ENCODE results near the gene MFRP. TPM values are rescaled to one million over a fixed set of nuclear protein-coding genes. Genes with fewer than 3 reads are reported as not detected.

Gene MFRP
- total RNA-seq, 1 donor from 2014 or later = not detected

DNA sequence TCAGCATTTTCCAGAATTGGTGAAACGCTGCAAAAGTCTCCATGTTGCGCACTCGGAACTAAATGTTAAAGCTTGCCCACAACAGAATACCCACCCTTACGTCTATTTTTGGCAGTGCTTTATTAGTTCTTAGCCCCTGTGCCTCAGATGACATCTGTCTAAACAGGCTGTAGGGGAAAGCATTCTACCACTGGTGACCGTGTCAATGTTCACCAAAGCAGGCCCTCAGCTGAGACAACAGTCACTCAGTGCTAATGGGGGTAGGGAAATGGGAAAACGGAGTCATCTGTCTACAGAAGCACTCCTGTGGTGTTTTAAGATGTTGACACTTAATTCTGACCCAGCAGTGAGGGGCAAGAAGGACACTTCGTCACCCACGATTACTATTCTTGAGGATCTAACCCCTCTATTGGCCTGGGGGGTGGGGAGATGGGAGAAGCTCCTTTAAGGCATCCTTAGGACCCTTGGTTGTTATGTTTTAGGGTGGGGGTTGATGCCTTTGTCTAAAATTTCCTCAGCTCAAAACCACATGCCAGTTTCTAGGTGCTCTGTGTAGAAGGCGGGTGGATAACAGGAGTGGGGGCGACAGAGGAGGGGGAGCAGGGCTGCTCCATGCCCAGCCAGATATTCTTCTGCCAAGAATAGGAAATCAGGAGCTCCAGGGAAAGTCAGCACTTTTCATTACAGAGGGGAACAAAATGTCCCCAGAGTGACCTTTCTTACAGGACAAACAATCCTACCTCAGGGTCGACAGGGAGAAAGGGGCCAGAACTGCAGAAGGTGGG, 15.6 kb upstream of the MFRP start:
- intact Hi-C loops (cut with DNase I) = no loop called here
- ATAC-seq (no peak), DNase-seq (no peak)
- Histone ChIP-seq H3K27me3 (no peaks in the 10 kb centered on the region), H3K9me3 (no peaks in the 10 kb centered on the region), H3K4me1 (peaks cover 30% of the 10 kb centered on the region), H3K27ac (no peak overlapping the region), H3K4me3 (no peak overlapping the region), H3K36me3 (no peaks in the 10 kb centered on the region)
- TF ChIP-seq, protein P1, sequence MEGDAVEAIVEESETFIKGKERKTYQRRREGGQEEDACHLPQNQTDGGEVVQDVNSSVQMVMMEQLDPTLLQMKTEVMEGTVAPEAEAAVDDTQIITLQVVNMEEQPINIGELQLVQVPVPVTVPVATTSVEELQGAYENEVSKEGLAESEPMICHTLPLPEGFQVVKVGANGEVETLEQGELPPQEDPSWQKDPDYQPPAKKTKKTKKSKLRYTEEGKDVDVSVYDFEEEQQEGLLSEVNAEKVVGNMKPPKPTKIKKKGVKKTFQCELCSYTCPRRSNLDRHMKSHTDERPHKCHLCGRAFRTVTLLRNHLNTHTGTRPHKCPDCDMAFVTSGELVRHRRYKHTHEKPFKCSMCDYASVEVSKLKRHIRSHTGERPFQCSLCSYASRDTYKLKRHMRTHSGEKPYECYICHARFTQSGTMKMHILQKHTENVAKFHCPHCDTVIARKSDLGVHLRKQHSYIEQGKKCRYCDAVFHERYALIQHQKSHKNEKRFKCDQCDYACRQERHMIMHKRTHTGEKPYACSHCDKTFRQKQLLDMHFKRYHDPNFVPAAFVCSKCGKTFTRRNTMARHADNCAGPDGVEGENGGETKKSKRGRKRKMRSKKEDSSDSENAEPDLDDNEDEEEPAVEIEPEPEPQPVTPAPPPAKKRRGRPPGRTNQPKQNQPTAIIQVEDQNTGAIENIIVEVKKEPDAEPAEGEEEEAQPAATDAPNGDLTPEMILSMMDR (IDR thresholded peaks at IDR 0.05) = no peak

DNA sequence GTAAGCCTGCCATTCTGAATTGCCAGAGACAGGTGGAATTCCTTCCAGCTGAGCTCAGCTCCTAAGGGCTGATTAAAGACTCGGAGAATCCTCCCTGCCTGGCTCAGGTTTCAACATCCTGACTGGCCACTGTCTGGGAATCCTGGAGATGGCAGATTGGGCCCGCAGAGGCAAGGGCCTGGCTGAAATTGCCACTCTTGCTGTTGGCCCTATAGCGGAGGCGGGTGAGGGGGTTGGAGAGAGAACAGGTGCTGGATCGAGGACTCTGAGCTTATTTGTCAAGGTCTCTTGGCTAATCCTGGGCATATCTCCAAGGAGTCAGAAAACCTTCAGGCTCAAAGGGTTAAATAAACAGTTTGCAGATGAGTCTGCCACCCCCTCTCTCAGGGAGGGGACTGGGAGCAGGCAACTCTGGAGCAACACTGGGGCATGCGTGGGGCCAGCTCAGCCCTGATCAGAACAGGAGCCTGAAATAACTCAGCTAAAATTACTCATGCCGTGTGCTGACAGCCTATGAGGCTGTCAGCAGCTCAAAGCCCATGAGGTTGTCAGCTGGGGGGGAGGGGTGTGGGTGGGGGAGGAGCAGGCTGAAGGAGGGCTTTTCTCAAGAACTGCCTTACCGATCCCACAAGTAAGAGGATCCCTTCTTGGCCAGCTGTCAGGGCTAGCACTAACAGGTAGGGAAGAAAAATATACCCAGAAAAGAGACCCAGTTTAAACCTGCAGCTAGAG, 14.7 kb upstream of the MFRP start:
- H3K27me3 ChIP-seq = no peaks in the 10 kb centered on the region
- H3K4me1 ChIP-seq = peaks cover 30% of the 10 kb centered on the region
- intact Hi-C loops (cut with DNase I) = no loop called here
- peak overlapping the region; percentile 24 for H3K27ac ChIP-seq
- peak; percentile 83 for DNase-seq
- H3K9me3 ChIP-seq = no peaks in the 10 kb centered on the region
- ATAC-seq = peak; percentile 73
- H3K4me3 ChIP-seq = no peak overlapping the region
- TF ChIP-seq, protein P1 (IDR thresholded peaks at IDR 0.05) = no peak
- H3K36me3 ChIP-seq = no peaks in the 10 kb centered on the region

DNA sequence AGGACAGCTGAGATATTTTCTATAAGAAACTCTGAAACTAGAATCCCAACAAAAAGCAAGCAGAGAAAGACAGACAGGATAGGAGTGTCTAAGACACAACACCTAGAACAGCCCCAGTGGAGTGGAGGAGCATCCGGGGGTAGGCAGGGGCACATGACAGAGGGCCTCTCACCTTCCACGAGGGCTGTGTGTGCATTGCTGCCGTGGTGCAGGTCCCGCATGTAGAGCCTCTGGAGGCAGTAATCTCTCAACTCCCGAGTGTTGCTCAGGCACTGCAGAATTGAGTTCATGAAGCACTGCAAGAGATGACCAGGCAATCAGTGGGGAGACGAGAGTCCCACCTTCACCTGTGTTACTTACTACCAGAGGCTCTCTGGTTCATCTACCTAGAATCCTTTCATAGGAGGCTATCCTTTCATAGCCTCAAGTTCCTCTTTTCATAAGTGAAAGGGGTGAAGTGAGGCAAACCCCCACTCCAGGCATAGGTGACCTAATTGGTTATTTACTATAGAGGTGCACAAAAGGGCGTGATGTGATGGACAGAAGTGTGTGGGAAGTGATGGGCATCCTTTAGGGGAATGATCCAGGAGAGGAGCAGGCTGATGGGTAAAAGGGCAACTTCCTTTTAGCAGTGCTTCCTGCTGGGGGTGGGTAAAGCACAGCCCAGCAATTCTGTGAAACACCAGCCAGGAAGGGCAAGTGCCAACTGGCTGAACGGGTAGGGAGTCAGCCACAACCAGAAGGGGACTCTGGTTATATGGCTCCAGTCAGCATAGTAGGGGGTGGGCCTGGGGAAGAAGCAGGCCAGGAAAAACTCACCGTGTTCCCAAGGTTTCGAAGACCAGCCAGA, 13.1 kb upstream of the MFRP start:
- TF ChIP-seq, protein P1 (IDR thresholded peaks at IDR 0.05) = no peak
- H3K4me3 ChIP-seq = no peak overlapping the region
- intact Hi-C loops (cut with DNase I) = no loop called here
- no peaks in the 10 kb centered on the region for H3K27me3 ChIP-seq
- DNase-seq = no peak
- H3K4me1 ChIP-seq = peaks cover 27% of the 10 kb centered on the region
- no peaks in the 10 kb centered on the region for H3K9me3 ChIP-seq
- peak; percentile 16 for ATAC-seq
- no peaks in the 10 kb centered on the region for H3K36me3 ChIP-seq
- H3K27ac ChIP-seq = no peak overlapping the region

DNA sequence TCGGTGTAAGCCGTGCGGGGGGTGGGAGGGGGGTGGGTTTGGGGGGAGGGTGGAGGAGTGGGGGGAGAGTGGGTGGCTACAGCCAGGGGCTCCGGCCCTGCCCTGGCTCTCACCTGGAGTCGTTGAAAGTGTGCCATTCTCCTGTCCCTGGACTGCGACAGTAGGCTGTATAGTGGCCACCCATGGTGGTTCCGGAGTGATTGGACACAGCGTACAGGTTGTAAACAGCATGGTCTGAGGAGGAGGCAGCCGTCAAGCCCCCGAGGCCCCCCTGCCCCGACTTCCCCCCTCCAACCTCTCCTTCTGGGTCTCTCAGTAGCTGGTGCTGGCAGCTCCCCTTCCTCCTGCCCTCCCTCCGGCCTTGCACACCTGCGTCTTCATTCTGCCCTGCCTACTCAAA, 10.6 kb upstream of the MFRP start:
- TF ChIP-seq, protein P1 (IDR thresholded peaks at IDR 0.05) = no peak
- Histone ChIP-seq H3K4me3 (peak overlapping the region; percentile 61), H3K27me3 (peaks cover under 1% of the 10 kb centered on the region), H3K9me3 (no peaks in the 10 kb centered on the region), H3K36me3 (no peaks in the 10 kb centered on the region), H3K4me1 (peaks cover 16% of the 10 kb centered on the region), H3K27ac (peak overlapping the region; percentile 79)
- ATAC-seq (no peak), DNase-seq (no peak)
- intact Hi-C loops (cut with DNase I) = no loop called here

DNA sequence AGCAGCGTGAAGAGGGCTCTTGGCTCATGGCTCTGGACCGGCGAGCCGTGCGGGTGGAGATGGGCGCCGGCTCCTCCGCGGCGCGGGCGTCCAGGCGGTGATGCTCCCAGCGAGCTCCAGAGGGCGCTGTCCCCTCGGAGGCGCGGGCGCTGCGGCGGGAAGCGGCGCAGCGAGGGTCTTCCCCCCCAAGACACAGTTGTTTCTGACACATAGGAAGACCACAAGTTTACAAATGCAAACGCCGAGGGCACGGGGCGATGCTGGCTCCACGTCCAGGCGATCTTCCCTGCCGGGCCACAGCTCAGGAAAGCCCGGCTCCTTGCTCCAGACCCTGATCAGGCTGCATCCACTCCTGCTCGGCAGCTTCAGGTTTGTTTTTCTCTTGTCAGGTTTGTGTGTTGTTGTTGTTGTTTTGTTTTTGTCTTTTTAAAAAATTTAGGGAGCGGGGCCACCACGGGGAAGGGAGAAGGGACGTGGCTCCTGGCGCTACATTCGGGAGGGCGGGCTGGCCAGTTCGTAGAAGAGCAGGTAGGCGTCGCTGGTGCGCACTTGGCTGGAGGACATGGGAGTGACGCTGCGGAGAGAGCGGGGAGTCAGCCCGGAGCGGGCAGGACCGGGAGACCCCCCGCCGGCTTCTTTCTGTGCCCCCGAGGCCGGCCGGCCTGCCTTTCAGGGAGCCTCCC, 10.0 kb upstream of the MFRP start:
- Histone ChIP-seq H3K27ac (peak overlapping the region; percentile 79), H3K27me3 (peaks cover 7% of the 10 kb centered on the region), H3K36me3 (no peaks in the 10 kb centered on the region), H3K4me1 (peaks cover 10% of the 10 kb centered on the region), H3K9me3 (no peaks in the 10 kb centered on the region), H3K4me3 (peak overlapping the region; percentile 61)
- TF ChIP-seq, protein P1 (IDR thresholded peaks at IDR 0.05) = peak; percentile 85
- intact Hi-C loops (cut with DNase I) = no loop called here
- peak; percentile 89 for ATAC-seq
- DNase-seq = peak; percentile 92

Measured in upper lobe of right lung (tissue), 1 donor.